IMR-90 (cell line): ENCODE measurements around the gene ZSCAN32. TPM values are rescaled to one million over a fixed set of nuclear protein-coding genes. Genes with fewer than 3 reads are reported as not detected.
A peak's percentile ranks its signal among the peaks of the same experiment; 100 is the strongest.

Experiments
- ATAC-seq: fragments of 200-7000 bp; cut with Tn5 transposase; 2 replicates; pipeline ENCODE4 v1.9.1; 2020; ENCODE audit warnings: low read depth, mild to moderate bottlenecking, moderate library complexity
- BruUV-seq: library from RNA; stranded (reverse); fragments of 400-500 nt; replicated peaks from 2 replicates; lab custom pipeline; 2021; lab: Mats Ljungman, UMichigan
- CTCF ChIA-PET: fragments of 300-600 bp; formaldehyde crosslinking; extraction: SDS; loops from one replicate; lab custom pipeline; 2021; ENCODE audit warnings: antibody characterized with exemption; lab: Yijun Ruan, JAX
- POLR2A ChIA-PET: fragments of 300-600 bp; sonication (Branson Sonifier 250); formaldehyde crosslinking; loops from one replicate; lab custom pipeline; 2022; ENCODE audit warnings: antibody characterized with exemption; ENCODE audit not compliant: unreplicated experiment; lab: Charles Lee
- DNase-seq: peaks from one replicate; pipeline ENCODE4 v3.0.0; 2013
- H2AFZ ChIP-seq: replicated peaks from 2 replicates; pipeline ENCODE3; 2013; ENCODE audit warnings: low read length, mild to moderate bottlenecking; ENCODE audit not compliant: poor library complexity
- H2AK5ac ChIP-seq: 2 replicates; pipeline ENCODE4 v1.6.1; 2013; ENCODE audit warnings: low read depth, low read length, inconsistent platforms
- H2AK9ac ChIP-seq: replicated peaks from 2 replicates; pipeline ENCODE3; 2013; ENCODE audit warnings: mild to moderate bottlenecking, low read depth, low read length, moderate library complexity; ENCODE audit not compliant: poor library complexity
- H2BK120ac ChIP-seq: 2 replicates; pipeline ENCODE4 v1.6.1; 2013; ENCODE audit warnings: low read depth, low read length, inconsistent platforms
- H2BK15ac ChIP-seq: 3 replicates; pipeline ENCODE4 v1.6.1; 2013; ENCODE audit warnings: low read depth, low read length, inconsistent platforms
- H2BK20ac ChIP-seq: 2 replicates; pipeline ENCODE4 v1.6.1; 2013; ENCODE audit warnings: low read depth, mild to moderate bottlenecking, inconsistent platforms, low read length, moderate library complexity
- H2BK5ac ChIP-seq: 2 replicates; pipeline ENCODE4 v1.6.1; 2013; ENCODE audit warnings: mild to moderate bottlenecking, low read depth, low read length, inconsistent platforms; ENCODE audit not compliant: poor library complexity, severe bottlenecking
- H3K14ac ChIP-seq: replicated peaks from 2 replicates; pipeline ENCODE4 v1.6.1; 2013; ENCODE audit warnings: low read depth, low read length, inconsistent platforms
- H3K18ac ChIP-seq: 2 replicates; pipeline ENCODE4 v1.6.1; 2013; ENCODE audit warnings: low read depth, low read length, control low read depth
- H3K23ac ChIP-seq: 2 replicates; pipeline ENCODE4 v1.6.1; 2013; ENCODE audit warnings: low read depth, low read length, inconsistent platforms
- H3K27ac ChIP-seq: 2 replicates; pipeline ENCODE4 v1.5.1; 2013; ENCODE audit warnings: mild to moderate bottlenecking, control low read depth, low read length; ENCODE audit not compliant: insufficient read depth
- H3K27me3 ChIP-seq: 2 replicates; pipeline ENCODE4 v1.6.1; 2013; ENCODE audit warnings: low read length; ENCODE audit not compliant: control insufficient read depth, insufficient read depth
- H3K36me3 ChIP-seq: 2 replicates; pipeline ENCODE4 v1.6.1; 2013; ENCODE audit warnings: low read length, mixed read lengths; ENCODE audit not compliant: control insufficient read depth, insufficient read depth
- H3K4ac ChIP-seq: 2 replicates; pipeline ENCODE4 v1.6.1; 2013; ENCODE audit warnings: low read depth, low read length, inconsistent platforms
- H3K4me1 ChIP-seq: 2 replicates; pipeline ENCODE4 v1.6.1; 2013; ENCODE audit warnings: low read length, mixed read lengths; ENCODE audit not compliant: control insufficient read depth, insufficient read depth
- H3K4me2 ChIP-seq: 2 replicates; pipeline ENCODE4 v1.6.1; 2013; ENCODE audit warnings: low read depth, mild to moderate bottlenecking, control low read depth, low read length, moderate library complexity
- H3K4me3 ChIP-seq: 2 replicates; pipeline ENCODE4 v1.5.1; 2013; ENCODE audit warnings: low read depth, mild to moderate bottlenecking, control low read depth, low read length, moderate library complexity; ENCODE audit not compliant: insufficient read depth
- H3K56ac ChIP-seq: 2 replicates; pipeline ENCODE4 v1.6.1; 2013; ENCODE audit warnings: low read length, inconsistent platforms; ENCODE audit not compliant: insufficient read depth; ENCODE audit errors: extremely low read depth
- H3K79me1 ChIP-seq, 2 experiments: 2 replicates each; pipeline ENCODE4 v1.6.1; 2013; ENCODE audit warnings: low read length in 2 of 2, inconsistent platforms in 1 of 2, low read depth in 1 of 2
- H3K9ac ChIP-seq: 2 replicates; pipeline ENCODE4 v1.6.1; 2013; ENCODE audit warnings: low read depth, low read length, control low read depth
- H3K9me1 ChIP-seq: 2 replicates; pipeline ENCODE4 v1.6.1; 2013; ENCODE audit warnings: low read length, inconsistent platforms; ENCODE audit not compliant: insufficient read depth
- H3K9me3 ChIP-seq: 2 replicates; pipeline ENCODE4 v1.6.1; 2013; ENCODE audit warnings: low read length; ENCODE audit not compliant: control insufficient read depth, insufficient read depth
- H4K20me1 ChIP-seq: 2 replicates; pipeline ENCODE4 v1.6.1; 2013; ENCODE audit warnings: low read length, inconsistent platforms; ENCODE audit not compliant: insufficient read depth
- H4K5ac ChIP-seq: 2 replicates; pipeline ENCODE4 v1.6.1; 2013; ENCODE audit warnings: mild to moderate bottlenecking, low read depth, low read length, control low read depth
- H4K8ac ChIP-seq, 2 experiments: 2 replicates each; pipeline ENCODE4 v1.6.1; 2013; ENCODE audit warnings: low read depth in 2 of 2, low read length in 2 of 2, control low read depth in 1 of 2, inconsistent platforms in 1 of 2
- H4K91ac ChIP-seq: 2 replicates; pipeline ENCODE4 v1.6.1; 2013; ENCODE audit warnings: low read depth, low read length, inconsistent platforms; ENCODE audit not compliant: insufficient read depth
- CHD1 ChIP-seq: IDR thresholded peaks from 2 replicates; pipeline ENCODE4 v1.6.1; 2012; ENCODE audit warnings: low read depth, low read length, improper control_type of control experiment
- CTCF ChIP-seq: conservative IDR thresholded peaks from 2 replicates; pipeline ENCODE4 v1.5.1; 2012; ENCODE audit warnings: mild to moderate bottlenecking, low read depth, low read length, improper control_type of control experiment
- ELK1 ChIP-seq: fragments of 150-350 bp; IDR thresholded peaks from 2 replicates; pipeline ENCODE4 v1.6.1; 2016; ENCODE audit warnings: low read depth, mild to moderate bottlenecking, low read length, moderate library complexity, borderline replicate concordance
- MAFK ChIP-seq: IDR thresholded peaks from 2 replicates; pipeline ENCODE4 v1.6.1; 2012; ENCODE audit warnings: low read depth, low read length, improper control_type of control experiment
- MXI1 ChIP-seq: IDR thresholded peaks from 2 replicates; pipeline ENCODE4 v1.6.1; 2012; ENCODE audit warnings: low read depth, mild to moderate bottlenecking, low read length, moderate library complexity, borderline replicate concordance
- POLR2A ChIP-seq: IDR thresholded peaks from 2 replicates; pipeline ENCODE4 v1.6.1; 2012; ENCODE audit warnings: mild to moderate bottlenecking, low read depth, low read length
- USF2 ChIP-seq: fragments of 150-350 bp; IDR thresholded peaks from 2 replicates; pipeline ENCODE4 v1.6.1; 2017; ENCODE audit warnings: mild to moderate bottlenecking, antibody characterized with exemption, low read length, low read depth
- WGBS, 2 experiments: methylation state at CpG; one replicate each; pipeline versions ENCODE4 v1.1.5 to v1.1.7; 2013; ENCODE audit warnings: missing lambda C conversion rate in 2 of 2; ENCODE audit not compliant: insufficient read length in 1 of 2; ENCODE audit errors: extremely low coverage in 2 of 2; 5-methylcytosine and 5-hydroxymethylcytosine counted together
- dilution Hi-C: fragments of 300-500 bp; cut with HindIII; formaldehyde crosslinking; loops from one replicate; pipeline ENCODE4 v1.14.3; 2018; ENCODE audit warnings: low sequenced_read_pairs; ENCODE audit not compliant: unreplicated experiment
- in situ Hi-C: fragments of 300-500 bp; cut with MboI; formaldehyde crosslinking; loops from 3 replicates; pipeline ENCODE4 v1.14.3; 2019; ENCODE audit warnings: low sequenced_read_pairs, inconsistent platforms, mixed read lengths
- intact Hi-C: fragments of 100-400 bp; cut with micrococcal nuclease; formaldehyde crosslinking; loops from 2 replicates; pipeline ENCODE4 v1.10.0; 2022
- polyA plus RNA-seq, 3 experiments: library from polyadenylated mRNA; depleted of rRNA; stranded (reverse); fragments of >200 nt; gene quantifications; 2 replicates each; pipeline ENCODE4 v1.2.3, GENCODE V29; 2012; ENCODE audit warnings: low replicate concordance in 1 of 3
- total RNA-seq: library from RNA; depleted of rRNA; stranded (reverse); fragments of >200 nt; gene quantifications from 2 replicates; pipeline ENCODE4 v1.2.3, GENCODE V29; 2012

ZSCAN32 gene
- total and polyA plus RNA-seq, 2 of the 4 experiments (the other 2 are of a cell fraction): 13.0 to 16.5 TPM

- Histone ChIP-seq H4K91ac (no peak overlapping the region), H3K56ac (no peak overlapping the region), H2AK9ac (no peak overlapping the region), H3K9ac (no peak overlapping the region), H3K27ac (no peak overlapping the region), H3K23ac (no peak overlapping the region), H2BK15ac (no peak overlapping the region), H3K4me1 (no peaks in the 10 kb centered on the region), H3K79me1 (no peaks in the 10 kb centered on the region), H2BK20ac (no peak overlapping the region), H3K4me2 (no peak overlapping the region), H3K14ac (no peak overlapping the region), H3K4me3 (no peak overlapping the region), H3K36me3 (peaks cover 6% of the 10 kb centered on the region), H4K5ac (no peak overlapping the region), H2BK120ac (no peak overlapping the region), H3K27me3 (no peaks in the 10 kb centered on the region), H3K9me3 (peaks cover 59% of the 10 kb centered on the region), H2AK5ac (no peak overlapping the region), H2BK5ac (no peak overlapping the region), H4K8ac (no peak overlapping the region), H3K18ac (no peak overlapping the region), H2AFZ (peak overlapping the region; percentile 21), H3K4ac (no peak overlapping the region), H3K9me1 (no peaks in the 10 kb centered on the region), H4K20me1 (no peaks in the 10 kb centered on the region)
- ChIA-PET POLR2A (no interaction called here), CTCF (no interaction called here)
- dilution Hi-C loops: no loop called here
- in situ Hi-C loops: no loop called here
- TF ChIP-seq USF2: no peak
- TF ChIP-seq MAFK: no peak
- no peak for TF ChIP-seq ELK1
- TF ChIP-seq MXI1: no peak
- TF ChIP-seq POLR2A: no peak
- TF ChIP-seq CTCF: no peak
- TF ChIP-seq CHD1: no peak
- ATAC-seq (no peak), DNase-seq (no peak)
- 37% methylated on average over 8 of the region's 29 CpGs; no CpG with 5 or more reads in 1 of the 2 experiments for WGBS, 2 experiments
- no TSS peak for BruUV-seq
- intact Hi-C loops: no loop called here
These were observed 13.1 kb upstream of the ZSCAN32 start for GRCh38 chr16:3413730-3414379.
